ENCODE results near the gene ACAP3. TPM values are rescaled to one million over a fixed set of nuclear protein-coding genes. Genes with fewer than 3 reads are reported as not detected.

Gene ACAP3
- polyA plus RNA-seq = 100 to 1,000 TPM in 1 of 2 donors, 10 to 100 TPM in 1; 47.7 to 120 TPM

GRCh38 chr1:1307923-1308755 lies at the start of gene ACAP3, which contains the start of gene PUSL1:
TSS of gene ACAP3 (minus strand) at chr1:1307930. CDS start at chr1:1307815, 115 bp downstream.
TSS of gene PUSL1 (plus strand) at chr1:1308597. CDS start at chr1:1308644, 47 bp downstream.
- Histone ChIP-seq H3K36me3 (ENCODE audit: control insufficient read depth in 2 of 2, insufficient read depth in 2 of 2, low read length in 1 of 2) (peaks cover 0 to 32% of the 10 kb centered on the region in 2 donors), H3K4me3 (ENCODE audit: low read depth in 1 of 2, low read length in 2 of 2) (peak within 1 kb of the TSS; percentile 73 to 87), H3K9me3 (ENCODE audit: control insufficient read depth in 2 of 2, insufficient read depth in 1 of 2, low read depth in 1 of 2, low read length in 1 of 2) (no peaks in the 10 kb centered on the region), H3K27ac (ENCODE audit: low read depth in 2 of 2, low read length in 1 of 2) (peak within 1 kb of the TSS; percentile 98), H3K4me1 (ENCODE audit: control insufficient read depth in 2 of 2, insufficient read depth in 2 of 2, low read length in 1 of 2) (peaks cover 31 to 61% of the 10 kb centered on the region in 2 donors), H3K27me3 (ENCODE audit: control insufficient read depth in 1 of 2, insufficient read depth in 2 of 2, low read length in 2 of 2) (no peaks in the 10 kb centered on the region)
- WGBS, 2 donors = 0% methylated on average over 71 to 131 of the region's 131 CpGs

- Histone ChIP-seq H3K4me3 (ENCODE audit: low read depth in 1 of 2, low read length in 2 of 2) (peak overlapping the region; percentile 11 to 34), H3K27ac (ENCODE audit: low read depth in 2 of 2, low read length in 1 of 2) (peak overlapping the region; percentile 58 to 74), H3K36me3 (ENCODE audit: control insufficient read depth in 2 of 2, insufficient read depth in 2 of 2, low read length in 1 of 2) (no peaks in the 10 kb centered on the region), H3K27me3 (ENCODE audit: control insufficient read depth in 1 of 2, insufficient read depth in 2 of 2, low read length in 2 of 2) (peaks cover 0 to 3% of the 10 kb centered on the region in 2 donors), H3K9me3 (ENCODE audit: control insufficient read depth in 2 of 2, insufficient read depth in 1 of 2, low read depth in 1 of 2, low read length in 1 of 2) (no peaks in the 10 kb centered on the region), H3K4me1 (ENCODE audit: control insufficient read depth in 2 of 2, insufficient read depth in 2 of 2, low read length in 1 of 2) (peaks cover 9 to 24% of the 10 kb centered on the region in 2 donors)
- 47 to 51% methylated on average over 25 to 26 of the region's 26 CpGs for WGBS, 2 donors
Observed at GRCh38 chr1:1356796-1357401, 49.2 kb upstream of the ACAP3 start.

GRCh38 chr1:1356166-1356795 lies 48.6 kb upstream of the ACAP3 start:
- H3K27ac ChIP-seq (ENCODE audit: low read depth in 2 of 2, low read length in 1 of 2) = peak overlapping the region in 1 of 2 donors; percentile 68
- H3K4me1 ChIP-seq (ENCODE audit: control insufficient read depth in 2 of 2, insufficient read depth in 2 of 2, low read length in 1 of 2) = peaks cover 9 to 24% of the 10 kb centered on the region in 2 donors
- H3K9me3 ChIP-seq (ENCODE audit: control insufficient read depth in 2 of 2, insufficient read depth in 1 of 2, low read depth in 1 of 2, low read length in 1 of 2) = no peaks in the 10 kb centered on the region
- 31 to 40% methylated on average over 8 of the region's 8 CpGs for WGBS, 2 donors
- H3K4me3 ChIP-seq (ENCODE audit: low read depth in 1 of 2, low read length in 2 of 2) = peak overlapping the region in 1 of 2 donors; percentile 11
- no peaks in the 10 kb centered on the region for H3K36me3 ChIP-seq (ENCODE audit: control insufficient read depth in 2 of 2, insufficient read depth in 2 of 2, low read length in 1 of 2)
- peaks cover 0 to 3% of the 10 kb centered on the region in 2 donors for H3K27me3 ChIP-seq (ENCODE audit: control insufficient read depth in 1 of 2, insufficient read depth in 2 of 2, low read length in 2 of 2)

GRCh38 chr1:1355416-1355815 lies 47.7 kb upstream of the ACAP3 start:
- peaks cover 9 to 24% of the 10 kb centered on the region in 2 donors for H3K4me1 ChIP-seq (ENCODE audit: control insufficient read depth in 2 of 2, insufficient read depth in 2 of 2, low read length in 1 of 2)
- no peaks in the 10 kb centered on the region for H3K9me3 ChIP-seq (ENCODE audit: control insufficient read depth in 2 of 2, insufficient read depth in 1 of 2, low read depth in 1 of 2, low read length in 1 of 2)
- H3K4me3 ChIP-seq (ENCODE audit: low read depth in 1 of 2, low read length in 2 of 2) = no peak overlapping the region
- H3K36me3 ChIP-seq (ENCODE audit: control insufficient read depth in 2 of 2, insufficient read depth in 2 of 2, low read length in 1 of 2) = no peaks in the 10 kb centered on the region
- WGBS, 2 donors = 5 to 7% methylated on average over 34 to 52 of the region's 52 CpGs
- H3K27me3 ChIP-seq (ENCODE audit: control insufficient read depth in 1 of 2, insufficient read depth in 2 of 2, low read length in 2 of 2) = peaks cover 0 to 3% of the 10 kb centered on the region in 2 donors
- no peak overlapping the region for H3K27ac ChIP-seq (ENCODE audit: low read depth in 2 of 2, low read length in 1 of 2)

GRCh38 chr1:1354271-1355247 lies 46.8 kb upstream of the ACAP3 start:
- WGBS, 2 donors = 36 to 37% methylated on average over 77 to 116 of the region's 116 CpGs
- H3K27me3 ChIP-seq (ENCODE audit: control insufficient read depth in 1 of 2, insufficient read depth in 2 of 2, low read length in 2 of 2) = peaks cover 0 to 3% of the 10 kb centered on the region in 2 donors
- H3K4me1 ChIP-seq (ENCODE audit: control insufficient read depth in 2 of 2, insufficient read depth in 2 of 2, low read length in 1 of 2) = peaks cover 9 to 24% of the 10 kb centered on the region in 2 donors
- H3K9me3 ChIP-seq (ENCODE audit: control insufficient read depth in 2 of 2, insufficient read depth in 1 of 2, low read depth in 1 of 2, low read length in 1 of 2) = no peaks in the 10 kb centered on the region
- H3K4me3 ChIP-seq (ENCODE audit: low read depth in 1 of 2, low read length in 2 of 2) = no peak overlapping the region
- H3K36me3 ChIP-seq (ENCODE audit: control insufficient read depth in 2 of 2, insufficient read depth in 2 of 2, low read length in 1 of 2) = no peaks in the 10 kb centered on the region
- no peak overlapping the region for H3K27ac ChIP-seq (ENCODE audit: low read depth in 2 of 2, low read length in 1 of 2)

GRCh38 chr1:1353389-1354151 lies 45.8 kb upstream of the ACAP3 start:
- H3K27ac ChIP-seq (ENCODE audit: low read depth in 2 of 2, low read length in 1 of 2) = no peak overlapping the region
- H3K27me3 ChIP-seq (ENCODE audit: control insufficient read depth in 1 of 2, insufficient read depth in 2 of 2, low read length in 2 of 2) = peaks cover 0 to 3% of the 10 kb centered on the region in 2 donors
- H3K36me3 ChIP-seq (ENCODE audit: control insufficient read depth in 2 of 2, insufficient read depth in 2 of 2, low read length in 1 of 2) = no peaks in the 10 kb centered on the region
- H3K4me1 ChIP-seq (ENCODE audit: control insufficient read depth in 2 of 2, insufficient read depth in 2 of 2, low read length in 1 of 2) = peaks cover 9 to 21% of the 10 kb centered on the region in 2 donors
- H3K9me3 ChIP-seq (ENCODE audit: control insufficient read depth in 2 of 2, insufficient read depth in 1 of 2, low read depth in 1 of 2, low read length in 1 of 2) = no peaks in the 10 kb centered on the region
- H3K4me3 ChIP-seq (ENCODE audit: low read depth in 1 of 2, low read length in 2 of 2) = no peak overlapping the region
- WGBS, 2 donors = 17 to 28% methylated on average over 28 of the region's 28 CpGs

- H3K4me1 ChIP-seq (ENCODE audit: control insufficient read depth in 2 of 2, insufficient read depth in 2 of 2, low read length in 1 of 2) = peaks cover 12 to 19% of the 10 kb centered on the region in 2 donors
- H3K36me3 ChIP-seq (ENCODE audit: control insufficient read depth in 2 of 2, insufficient read depth in 2 of 2, low read length in 1 of 2) = no peaks in the 10 kb centered on the region
- H3K27ac ChIP-seq (ENCODE audit: low read depth in 2 of 2, low read length in 1 of 2) = no peak overlapping the region
- no peak overlapping the region for H3K4me3 ChIP-seq (ENCODE audit: low read depth in 1 of 2, low read length in 2 of 2)
- WGBS, 2 donors = 20 to 23% methylated on average over 4 to 5 of the region's 5 CpGs
- peaks cover 0 to 3% of the 10 kb centered on the region in 2 donors for H3K27me3 ChIP-seq (ENCODE audit: control insufficient read depth in 1 of 2, insufficient read depth in 2 of 2, low read length in 2 of 2)
- no peaks in the 10 kb centered on the region for H3K9me3 ChIP-seq (ENCODE audit: control insufficient read depth in 2 of 2, insufficient read depth in 1 of 2, low read depth in 1 of 2, low read length in 1 of 2)
Observed at GRCh38 chr1:1352786-1353388, 45.2 kb upstream of the ACAP3 start.

All from esophagus (tissue), 2 donors.